ENCODE results near the gene CAMTA1. TPM values are rescaled to one million over a fixed set of nuclear protein-coding genes. Genes with fewer than 3 reads are reported as not detected.

The CAMTA1 gene
- polyA plus RNA-seq, 1 donor (not counting 4 experiments of a cell fraction or from before 2014, with no cell fraction given) = 51.4 TPM

DNA sequence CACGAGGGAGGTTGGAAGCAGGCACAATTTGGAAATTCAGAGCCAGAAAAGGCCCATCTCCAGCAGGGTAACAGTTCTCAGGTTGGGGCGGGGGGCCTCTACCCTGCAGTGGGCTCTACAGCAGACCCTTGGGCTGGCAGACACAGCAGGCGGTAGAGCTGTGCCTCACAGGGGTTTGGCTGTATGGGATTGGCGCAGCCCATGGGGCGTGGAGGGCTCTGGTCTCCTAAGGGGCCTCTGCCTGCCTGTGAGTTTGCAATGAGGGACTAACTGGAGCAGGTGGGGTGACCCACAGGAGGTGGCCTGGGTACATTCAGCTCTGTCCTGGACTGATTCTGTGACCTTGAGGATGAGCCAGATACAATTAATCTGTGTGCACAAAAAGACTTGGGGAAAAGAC is 124.1 kb downstream of the CAMTA1 start:
- dilution Hi-C loops (cut with MboI; ENCODE audit: extremely low pct_ligation_motif_present, low sequenced_read_pairs) = no loop called here
- Histone ChIP-seq H3K4me3 (ENCODE audit: control insufficient read depth in 2 of 3, extremely low read depth in 1 of 3, insufficient read depth in 2 of 3, low read depth in 1 of 3, low read length in 3 of 3) (no peak overlapping the region), H3K9me3 (ENCODE audit: control insufficient read depth, low read depth, low read length) (peaks cover 2% of the 10 kb centered on the region), H3K9ac (ENCODE audit: control insufficient read depth, extremely low read depth, insufficient read depth, low read length) (no peak overlapping the region), H4K20me1 (ENCODE audit: control insufficient read depth, extremely low read depth, insufficient read depth, low read length) (no peaks in the 10 kb centered on the region), H3K27me3 (ENCODE audit: control insufficient read depth, extremely low read depth, insufficient read depth, low read length) (peaks cover 11% of the 10 kb centered on the region), H3K4me1 (ENCODE audit: control insufficient read depth, extremely low read depth, insufficient read depth, low read length) (no peaks in the 10 kb centered on the region), H3K4me2 (ENCODE audit: control insufficient read depth, extremely low read depth, insufficient read depth, low read depth, low read length) (no peak overlapping the region), H3K27ac (ENCODE audit: control insufficient read depth, insufficient read depth, low read length) (no peak overlapping the region), H3K9me1 (ENCODE audit: control insufficient read depth, extremely low read depth, insufficient read depth, low read length) (no peaks in the 10 kb centered on the region), H2AFZ (ENCODE audit: control insufficient read depth, low read length) (no peak overlapping the region), H3K79me2 (ENCODE audit: control insufficient read depth, insufficient read depth, low read length) (no peaks in the 10 kb centered on the region), H3K36me3 (ENCODE audit: control insufficient read depth in 2 of 2, extremely low read depth in 1 of 2, insufficient read depth in 2 of 2, low read length in 2 of 2) (no peaks in the 10 kb centered on the region)
- FAIRE-seq (no peak), DNase-seq (ENCODE audit: low read depth, low spot score) (no peak)
- no peak for TF ChIP-seq EZH2 (IDR thresholded peaks at IDR 0.05; ENCODE audit: low read length)
- TF ChIP-seq, protein P1, sequence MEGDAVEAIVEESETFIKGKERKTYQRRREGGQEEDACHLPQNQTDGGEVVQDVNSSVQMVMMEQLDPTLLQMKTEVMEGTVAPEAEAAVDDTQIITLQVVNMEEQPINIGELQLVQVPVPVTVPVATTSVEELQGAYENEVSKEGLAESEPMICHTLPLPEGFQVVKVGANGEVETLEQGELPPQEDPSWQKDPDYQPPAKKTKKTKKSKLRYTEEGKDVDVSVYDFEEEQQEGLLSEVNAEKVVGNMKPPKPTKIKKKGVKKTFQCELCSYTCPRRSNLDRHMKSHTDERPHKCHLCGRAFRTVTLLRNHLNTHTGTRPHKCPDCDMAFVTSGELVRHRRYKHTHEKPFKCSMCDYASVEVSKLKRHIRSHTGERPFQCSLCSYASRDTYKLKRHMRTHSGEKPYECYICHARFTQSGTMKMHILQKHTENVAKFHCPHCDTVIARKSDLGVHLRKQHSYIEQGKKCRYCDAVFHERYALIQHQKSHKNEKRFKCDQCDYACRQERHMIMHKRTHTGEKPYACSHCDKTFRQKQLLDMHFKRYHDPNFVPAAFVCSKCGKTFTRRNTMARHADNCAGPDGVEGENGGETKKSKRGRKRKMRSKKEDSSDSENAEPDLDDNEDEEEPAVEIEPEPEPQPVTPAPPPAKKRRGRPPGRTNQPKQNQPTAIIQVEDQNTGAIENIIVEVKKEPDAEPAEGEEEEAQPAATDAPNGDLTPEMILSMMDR (optimal IDR thresholded peaks at IDR 0.05 in 1 of 3, IDR thresholded peaks at IDR 0.05 in 1 of 3, conservative IDR thresholded peaks at IDR 0.05 in 1 of 3; ENCODE audit: extremely low read depth in 1 of 3, insufficient read depth in 2 of 3, low read length in 3 of 3) = no peak

DNA sequence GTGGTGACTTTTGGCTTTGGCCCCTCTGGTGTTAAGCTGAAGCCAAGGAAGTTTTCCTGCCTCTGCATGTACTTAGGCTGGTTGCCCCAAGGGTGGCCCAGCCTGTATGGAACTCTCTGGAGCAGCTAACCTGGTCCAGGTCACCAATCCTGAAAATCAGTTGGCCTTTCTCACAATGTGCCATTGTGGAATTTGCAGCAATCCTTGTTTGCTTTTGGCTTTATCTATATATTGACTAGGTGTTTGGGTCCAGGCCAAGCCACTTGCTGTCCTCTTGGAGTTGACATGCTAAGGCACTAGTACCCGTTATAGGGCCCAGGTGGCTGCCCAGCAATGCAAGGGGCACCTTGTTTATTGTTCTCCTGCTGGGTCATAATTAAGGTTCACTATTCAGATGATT is 124.6 kb downstream of the CAMTA1 start:
- no peak for DNase-seq (ENCODE audit: low read depth, low spot score)
- H2AFZ ChIP-seq (ENCODE audit: control insufficient read depth, low read length) = no peak overlapping the region
- no peak overlapping the region for H3K9ac ChIP-seq (ENCODE audit: control insufficient read depth, extremely low read depth, insufficient read depth, low read length)
- dilution Hi-C loops (cut with MboI; ENCODE audit: extremely low pct_ligation_motif_present, low sequenced_read_pairs) = no loop called here
- no peaks in the 10 kb centered on the region for H3K4me1 ChIP-seq (ENCODE audit: control insufficient read depth, extremely low read depth, insufficient read depth, low read length)
- no peaks in the 10 kb centered on the region for H4K20me1 ChIP-seq (ENCODE audit: control insufficient read depth, extremely low read depth, insufficient read depth, low read length)
- H3K27ac ChIP-seq (ENCODE audit: control insufficient read depth, insufficient read depth, low read length) = no peak overlapping the region
- no peak for FAIRE-seq
- H3K9me3 ChIP-seq (ENCODE audit: control insufficient read depth, low read depth, low read length) = peaks cover 2% of the 10 kb centered on the region
- no peaks in the 10 kb centered on the region for H3K36me3 ChIP-seq (ENCODE audit: control insufficient read depth in 2 of 2, extremely low read depth in 1 of 2, insufficient read depth in 2 of 2, low read length in 2 of 2)
- no peaks in the 10 kb centered on the region for H3K79me2 ChIP-seq (ENCODE audit: control insufficient read depth, insufficient read depth, low read length)
- peaks cover 11% of the 10 kb centered on the region for H3K27me3 ChIP-seq (ENCODE audit: control insufficient read depth, extremely low read depth, insufficient read depth, low read length)
- H3K4me2 ChIP-seq (ENCODE audit: control insufficient read depth, extremely low read depth, insufficient read depth, low read depth, low read length) = no peak overlapping the region
- H3K4me3 ChIP-seq (ENCODE audit: control insufficient read depth in 2 of 3, extremely low read depth in 1 of 3, insufficient read depth in 2 of 3, low read depth in 1 of 3, low read length in 3 of 3) = no peak overlapping the region
- no peak for TF ChIP-seq EZH2 (IDR thresholded peaks at IDR 0.05; ENCODE audit: low read length)
- TF ChIP-seq, protein P1 (optimal IDR thresholded peaks at IDR 0.05 in 1 of 3, IDR thresholded peaks at IDR 0.05 in 1 of 3, conservative IDR thresholded peaks at IDR 0.05 in 1 of 3; ENCODE audit: extremely low read depth in 1 of 3, insufficient read depth in 2 of 3, low read length in 3 of 3) = no peak
- no peaks in the 10 kb centered on the region for H3K9me1 ChIP-seq (ENCODE audit: control insufficient read depth, extremely low read depth, insufficient read depth, low read length)

Measured in keratinocyte (primary cell).